ENCODE results near the gene ALKBH3.

- TF ChIP-seq CTCF (IDR thresholded peaks at IDR 0.05) = no peak
- no peak for TF ChIP-seq ZFX (IDR thresholded peaks at IDR 0.05; ENCODE audit: borderline replicate concordance)
Observed at GRCh38 chr11:43916621-43917020, 36.0 kb downstream of the ALKBH3 start.

Data from 22Rv1 (cell line).